ENCODE data around the gene PHF19. TPM values are rescaled to one million over a fixed set of nuclear protein-coding genes. Genes with fewer than 3 reads are reported as not detected.

Gene PHF19
- total RNA-seq, 4 donors from 2014 or later: 11.5 to 22.1 (median 17.8) TPM

- intact Hi-C loops (cut with DNase I; ENCODE audit: low total_unique reads): no loop called here
- TF ChIP-seq CTCF (IDR thresholded peaks at IDR 0.05) (no peak), POLR2A (IDR thresholded peaks at IDR 0.05) (no peak)
- no peak overlapping the region for H3K4me3 ChIP-seq (ENCODE audit: low read depth, poor library complexity, severe bottlenecking)
- WGBS, 2 donors: 76 to 78% methylated on average over 3 of the region's 3 CpGs
- DNase-seq (ENCODE audit: low spot score in 2 of 2): no peak
Measured at GRCh38 chr9:120914396-120914795, 37.4 kb upstream of the PHF19 start.

GRCh38 chr9:120913647-120914264, 36.8 kb upstream of the PHF19 start:
- no peak for DNase-seq (ENCODE audit: low spot score in 2 of 2)
- no peak overlapping the region for H3K4me3 ChIP-seq (ENCODE audit: low read depth, poor library complexity, severe bottlenecking)
- TF ChIP-seq CTCF (IDR thresholded peaks at IDR 0.05) (no peak), POLR2A (IDR thresholded peaks at IDR 0.05) (no peak)
- 96 to 99% methylated on average over 4 of the region's 4 CpGs for WGBS, 2 donors
- intact Hi-C loops (cut with DNase I; ENCODE audit: low total_unique reads): no loop called here

GRCh38 chr9:120912958-120913646, 36.1 kb upstream of the PHF19 start:
- no peak for DNase-seq (ENCODE audit: low spot score in 2 of 2)
- H3K4me3 ChIP-seq (ENCODE audit: low read depth, poor library complexity, severe bottlenecking): no peak overlapping the region
- WGBS, 2 donors: 93 to 96% methylated on average over 13 of the region's 13 CpGs
- intact Hi-C loops (cut with DNase I; ENCODE audit: low total_unique reads): no loop called here
- TF ChIP-seq POLR2A (IDR thresholded peaks at IDR 0.05) (no peak), CTCF (IDR thresholded peaks at IDR 0.05) (no peak)

- TF ChIP-seq CTCF (IDR thresholded peaks at IDR 0.05) (no peak), POLR2A (IDR thresholded peaks at IDR 0.05) (no peak)
- 88 to 97% methylated on average over 7 to 9 of the region's 9 CpGs for WGBS, 2 donors
Measured at GRCh38 chr9:120911295-120911837, 34.4 kb upstream of the PHF19 start.

GRCh38 chr9:120910643-120911042, 33.7 kb upstream of the PHF19 start:
- TF ChIP-seq CTCF (IDR thresholded peaks at IDR 0.05): no peak
- intact Hi-C loops (cut with DNase I; ENCODE audit: low total_unique reads): no loop called here
- 62 to 71% methylated on average over 3 of the region's 3 CpGs for WGBS, 2 donors
- H3K4me3 ChIP-seq (ENCODE audit: low read depth, poor library complexity, severe bottlenecking): no peak overlapping the region
- no peak for DNase-seq (ENCODE audit: low spot score in 2 of 2)

More at GRCh38 chr9:120911295-120911837, 34.4 kb upstream of the PHF19 start:
- H3K4me3 ChIP-seq (ENCODE audit: low read depth, poor library complexity, severe bottlenecking): no peak overlapping the region
- intact Hi-C loops (cut with DNase I; ENCODE audit: low total_unique reads): no loop called here
- no peak for DNase-seq (ENCODE audit: low spot score in 2 of 2)

All from lower leg skin (tissue), 4 donors.